Bronchial epithelial cell (primary cell): ENCODE data around the gene RBM20. TPM values are rescaled to one million over a fixed set of nuclear protein-coding genes. Genes with fewer than 3 reads are reported as not detected.

Experiments used
- DNase-seq: peaks from one replicate; pipeline ENCODE4 v3.0.0-alpha.2; 2010; ENCODE audit warnings: low read depth
- FAIRE-seq: peaks from 2 replicates; lab custom pipeline; 2011; peaks lifted over from hg19 to GRCh38; lab: Jason Lieb, UNC
- H3K27me3 ChIP-seq: 2 replicates; pipeline ENCODE4 v1.5.1; 2011; ENCODE audit warnings: low read length; ENCODE audit not compliant: control insufficient read depth, insufficient read depth
- H3K36me3 ChIP-seq: 2 replicates; pipeline ENCODE4 v1.5.1; 2011; ENCODE audit warnings: low read length; ENCODE audit not compliant: control insufficient read depth, insufficient read depth
- H3K4me3 ChIP-seq: 2 replicates; pipeline ENCODE4 v1.5.1; 2011; ENCODE audit warnings: mild to moderate bottlenecking, low read depth, low read length, control low read depth
- CTCF ChIP-seq: IDR thresholded peaks from 2 replicates; pipeline ENCODE4 v1.5.1; 2011; ENCODE audit warnings: mild to moderate bottlenecking, moderate library complexity, low read length, control low read depth, inconsistent platforms; ENCODE audit not compliant: insufficient read depth, severe bottlenecking
- total RNA-seq: library from RNA; depleted of rRNA; stranded (reverse); fragments of >200 nt; gene quantifications from 2 replicates; pipeline ENCODE4 v1.2.1, GENCODE V29; 2014

RBM20 gene
- total RNA-seq, 1 donor from 2014 or later: not detected

GRCh38 chr10:110788620-110789385 is 144.7 kb downstream of the RBM20 start:
- Histone ChIP-seq H3K4me3 (no peak overlapping the region), H3K36me3 (no peaks in the 10 kb centered on the region), H3K27me3 (no peaks in the 10 kb centered on the region)
- TF ChIP-seq CTCF: no peak
- FAIRE-seq: no peak
- no peak for DNase-seq

GRCh38 chr10:110789604-110790433 is 145.7 kb downstream of the RBM20 start:
- no peak overlapping the region for H3K4me3 ChIP-seq
- no peak for FAIRE-seq
- TF ChIP-seq CTCF: no peak
- DNase-seq: no peak
- H3K36me3 ChIP-seq: no peaks in the 10 kb centered on the region
- no peaks in the 10 kb centered on the region for H3K27me3 ChIP-seq

- Histone ChIP-seq H3K36me3 (no peaks in the 10 kb centered on the region), H3K27me3 (no peaks in the 10 kb centered on the region), H3K4me3 (no peak overlapping the region)
- no peak for TF ChIP-seq CTCF
- DNase-seq: no peak
- FAIRE-seq: no peak
Measured at GRCh38 chr10:110790913-110791506, 146.9 kb downstream of the RBM20 start.

GRCh38 chr10:110791541-110792073 is 147.5 kb downstream of the RBM20 start:
- Histone ChIP-seq H3K27me3 (no peaks in the 10 kb centered on the region), H3K36me3 (no peaks in the 10 kb centered on the region), H3K4me3 (no peak overlapping the region)
- TF ChIP-seq CTCF: no peak
- DNase-seq: no peak
- FAIRE-seq: no peak

- no peak overlapping the region for H3K4me3 ChIP-seq
- H3K27me3 ChIP-seq: no peaks in the 10 kb centered on the region
- no peaks in the 10 kb centered on the region for H3K36me3 ChIP-seq
- no peak for FAIRE-seq
- DNase-seq: no peak
- no peak for TF ChIP-seq CTCF
Measured at GRCh38 chr10:110792476-110793125, 148.5 kb downstream of the RBM20 start.
